HEK293 (cell line): ENCODE measurements around the gene PLEKHA5.

Experiments
- CTCF ChIA-PET: fragments of 350-600 bp; formaldehyde crosslinking; extraction: SDS; loops from one replicate; lab custom pipeline; 2021; ENCODE audit warnings: antibody characterized with exemption; lab: Yijun Ruan, JAX
- POLR2A ChIA-PET: fragments of 300-600 bp; formaldehyde crosslinking; extraction: SDS; loops from one replicate; lab custom pipeline; 2020; ENCODE audit warnings: antibody characterized with exemption, inconsistent platforms; lab: Yijun Ruan, JAX
- H3K27ac ChIP-seq: fragments of 200-500 bp; sonication (Bioruptor generic); 2 replicates; pipeline ENCODE4 v1.5.1; 2014; ENCODE audit warnings: low read depth, low read length, control low read depth, inconsistent platforms; ENCODE audit errors: extremely low read depth
- H3K36me3 ChIP-seq, 2 experiments: fragments of 200-500 bp in 1 of 2; sonication (Bioruptor generic) in 1 of 2; 1 replicate in 1 of 2; 2 replicates in 1 of 2; pipeline ENCODE4 v1.5.1; 2014 to 2017; ENCODE audit warnings: inconsistent platforms in 2 of 2, low read length in 2 of 2; ENCODE audit not compliant: control insufficient read depth in 2 of 2, insufficient read depth in 1 of 2
- H3K4me1 ChIP-seq: fragments of 200-500 bp; sonication (Bioruptor generic); 2 replicates; pipeline ENCODE4 v1.5.1; 2014; ENCODE audit warnings: mild to moderate bottlenecking, low read length, inconsistent platforms; ENCODE audit not compliant: control insufficient read depth, insufficient read depth
- H3K4me3 ChIP-seq: 2 replicates; pipeline ENCODE4 v1.5.1; 2011; ENCODE audit warnings: low read depth, mild to moderate bottlenecking, control low read depth, low read length, moderate library complexity
- H3K9me3 ChIP-seq: fragments of 200-500 bp; sonication (Bioruptor generic); 2 replicates; pipeline ENCODE4 v1.5.1; 2014; ENCODE audit warnings: low read depth, low read length, inconsistent platforms; ENCODE audit not compliant: control insufficient read depth, insufficient read depth
- GLIS2 ChIP-seq: fragments of 450-650 bp; formaldehyde crosslinking; IDR thresholded peaks from 2 replicates; pipeline ENCODE4 v1.5.1; 2016; ENCODE audit warnings: missing biosample characterization, missing genetic modification characterization
- RBAK ChIP-seq: fragments of 450-650 bp; formaldehyde crosslinking; IDR thresholded peaks from 2 replicates; pipeline ENCODE4 v1.5.1; 2016; ENCODE audit warnings: missing biosample characterization, missing genetic modification characterization
- SCRT1 ChIP-seq: fragments of 450-650 bp; formaldehyde crosslinking; IDR thresholded peaks from 2 replicates; pipeline ENCODE4 v1.5.1; 2016; ENCODE audit warnings: missing biosample characterization, missing genetic modification characterization, borderline replicate concordance
- ZEB2 ChIP-seq: fragments of 450-650 bp; formaldehyde crosslinking; IDR thresholded peaks from 2 replicates; pipeline ENCODE4 v1.5.1; 2016; ENCODE audit warnings: missing biosample characterization, missing genetic modification characterization
- ZNF10 ChIP-seq: fragments of 450-650 bp; formaldehyde crosslinking; IDR thresholded peaks from 2 replicates; pipeline ENCODE4 v1.5.1; 2017; ENCODE audit warnings: missing biosample characterization, missing genetic modification characterization
- ZNF2 ChIP-seq: fragments of 450-650 bp; formaldehyde crosslinking; IDR thresholded peaks from 2 replicates; pipeline ENCODE4 v1.5.1; 2016; ENCODE audit warnings: missing biosample characterization, missing genetic modification characterization
- ZNF404 ChIP-seq: fragments of 450-650 bp; formaldehyde crosslinking; IDR thresholded peaks from 2 replicates; pipeline ENCODE4 v1.5.1; 2017; ENCODE audit warnings: missing biosample characterization, missing genetic modification characterization
- ZNF529 ChIP-seq: fragments of 450-650 bp; formaldehyde crosslinking; IDR thresholded peaks from 2 replicates; pipeline ENCODE4 v1.5.1; 2017; ENCODE audit warnings: missing genetic modification characterization, missing biosample characterization; ENCODE audit not compliant: insufficient replicate concordance
- ZNF549 ChIP-seq: fragments of 450-650 bp; IDR thresholded peaks from 2 replicates; pipeline ENCODE4 v1.5.1; 2018; ENCODE audit warnings: missing biosample characterization, missing genetic modification characterization, mild to moderate bottlenecking, inconsistent platforms, moderate library complexity
- ZNF561 ChIP-seq: fragments of 450-650 bp; IDR thresholded peaks from 2 replicates; pipeline ENCODE4 v1.5.1; 2018; ENCODE audit warnings: missing biosample characterization, missing genetic modification characterization, borderline replicate concordance
- ZNF76 ChIP-seq: fragments of 450-650 bp; formaldehyde crosslinking; IDR thresholded peaks from 2 replicates; pipeline ENCODE4; 2016; ENCODE audit warnings: low read depth, missing biosample characterization, missing genetic modification characterization, borderline replicate concordance
- TF ChIP-seq, protein P1 (sequence below): fragments of 450-650 bp; formaldehyde crosslinking; IDR thresholded peaks from 2 replicates; pipeline ENCODE4 v1.5.1; 2016; ENCODE audit warnings: missing biosample characterization, missing genetic modification characterization
- TF ChIP-seq, protein P2 (sequence below): fragments of 450-650 bp; formaldehyde crosslinking; IDR thresholded peaks from 2 replicates; pipeline ENCODE4 v1.5.1; 2016; ENCODE audit warnings: missing biosample characterization, missing genetic modification characterization
- TF ChIP-seq, protein P3 (sequence below): fragments of 450-650 bp; formaldehyde crosslinking; IDR thresholded peaks from 2 replicates; pipeline ENCODE4 v1.5.1; 2016; ENCODE audit warnings: missing biosample characterization, missing genetic modification characterization
- TF ChIP-seq, protein P4 (sequence below): sonication (generic); formaldehyde crosslinking; IDR thresholded peaks from 2 replicates; pipeline ENCODE4 v1.8.1; 2022; ENCODE audit warnings: mild to moderate bottlenecking, moderate library complexity, missing genetic modification reagents

The PLEKHA5 gene

DNA sequence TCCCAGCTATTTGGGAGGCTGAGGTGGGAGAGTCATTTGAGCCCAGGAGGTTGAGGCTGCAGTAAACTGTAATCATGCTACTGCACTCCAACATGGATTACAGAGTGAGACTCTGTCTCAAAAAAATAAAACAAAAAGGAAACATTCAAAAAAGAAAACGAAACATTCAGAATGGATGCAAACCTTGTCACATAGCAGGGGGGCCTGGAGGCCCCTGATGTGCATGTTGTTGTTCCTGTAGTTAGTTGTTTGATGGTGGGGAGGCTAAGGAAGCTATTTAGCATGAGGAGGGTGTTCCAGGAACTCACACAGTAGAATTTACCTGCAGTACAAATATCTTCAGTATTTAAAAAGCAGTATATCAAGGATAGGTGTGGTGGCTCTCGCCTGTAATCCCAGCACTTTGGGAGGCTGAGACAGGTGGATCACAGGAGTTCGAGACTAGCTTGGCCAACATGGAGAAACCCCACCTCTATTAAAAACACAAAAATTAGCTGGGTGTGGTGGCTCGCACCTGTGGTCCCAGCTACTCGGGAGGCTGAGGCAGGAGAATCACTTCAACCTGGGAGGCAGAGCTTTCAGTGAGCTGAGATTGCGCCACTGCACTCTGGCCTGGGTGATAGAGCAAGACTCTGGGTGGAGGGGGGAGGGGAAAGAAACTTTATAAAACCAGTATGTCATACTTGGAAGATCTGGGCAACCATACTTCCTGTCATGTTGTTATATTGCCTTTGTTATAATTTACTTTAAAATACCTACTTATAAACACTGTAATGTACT lies 292.2 kb downstream of the PLEKHA5 start:
- no peaks in the 10 kb centered on the region for H3K4me1 ChIP-seq
- no peaks in the 10 kb centered on the region for H3K36me3 ChIP-seq
- H3K27ac ChIP-seq: no peak overlapping the region
- no peak for TF ChIP-seq ZEB2 (tag by site-specific recombination)
- TF ChIP-seq, protein P1, sequence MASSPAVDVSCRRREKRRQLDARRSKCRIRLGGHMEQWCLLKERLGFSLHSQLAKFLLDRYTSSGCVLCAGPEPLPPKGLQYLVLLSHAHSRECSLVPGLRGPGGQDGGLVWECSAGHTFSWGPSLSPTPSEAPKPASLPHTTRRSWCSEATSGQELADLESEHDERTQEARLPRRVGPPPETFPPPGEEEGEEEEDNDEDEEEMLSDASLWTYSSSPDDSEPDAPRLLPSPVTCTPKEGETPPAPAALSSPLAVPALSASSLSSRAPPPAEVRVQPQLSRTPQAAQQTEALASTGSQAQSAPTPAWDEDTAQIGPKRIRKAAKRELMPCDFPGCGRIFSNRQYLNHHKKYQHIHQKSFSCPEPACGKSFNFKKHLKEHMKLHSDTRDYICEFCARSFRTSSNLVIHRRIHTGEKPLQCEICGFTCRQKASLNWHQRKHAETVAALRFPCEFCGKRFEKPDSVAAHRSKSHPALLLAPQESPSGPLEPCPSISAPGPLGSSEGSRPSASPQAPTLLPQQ (tag by site-specific recombination): no peak
- TF ChIP-seq ZNF404: no peak
- TF ChIP-seq ZNF2 (tag by site-specific recombination): no peak
- TF ChIP-seq ZNF549 (tag by site-specific recombination): no peak
- TF ChIP-seq RBAK: no peak
- no peak for TF ChIP-seq SCRT1 (tag by site-specific recombination)
- TF ChIP-seq GLIS2: no peak
- TF ChIP-seq ZNF529 (tag by site-specific recombination): no peak
- TF ChIP-seq ZNF76 (tag by site-specific recombination): no peak
- TF ChIP-seq ZNF10: no peak
- TF ChIP-seq, protein P2, sequence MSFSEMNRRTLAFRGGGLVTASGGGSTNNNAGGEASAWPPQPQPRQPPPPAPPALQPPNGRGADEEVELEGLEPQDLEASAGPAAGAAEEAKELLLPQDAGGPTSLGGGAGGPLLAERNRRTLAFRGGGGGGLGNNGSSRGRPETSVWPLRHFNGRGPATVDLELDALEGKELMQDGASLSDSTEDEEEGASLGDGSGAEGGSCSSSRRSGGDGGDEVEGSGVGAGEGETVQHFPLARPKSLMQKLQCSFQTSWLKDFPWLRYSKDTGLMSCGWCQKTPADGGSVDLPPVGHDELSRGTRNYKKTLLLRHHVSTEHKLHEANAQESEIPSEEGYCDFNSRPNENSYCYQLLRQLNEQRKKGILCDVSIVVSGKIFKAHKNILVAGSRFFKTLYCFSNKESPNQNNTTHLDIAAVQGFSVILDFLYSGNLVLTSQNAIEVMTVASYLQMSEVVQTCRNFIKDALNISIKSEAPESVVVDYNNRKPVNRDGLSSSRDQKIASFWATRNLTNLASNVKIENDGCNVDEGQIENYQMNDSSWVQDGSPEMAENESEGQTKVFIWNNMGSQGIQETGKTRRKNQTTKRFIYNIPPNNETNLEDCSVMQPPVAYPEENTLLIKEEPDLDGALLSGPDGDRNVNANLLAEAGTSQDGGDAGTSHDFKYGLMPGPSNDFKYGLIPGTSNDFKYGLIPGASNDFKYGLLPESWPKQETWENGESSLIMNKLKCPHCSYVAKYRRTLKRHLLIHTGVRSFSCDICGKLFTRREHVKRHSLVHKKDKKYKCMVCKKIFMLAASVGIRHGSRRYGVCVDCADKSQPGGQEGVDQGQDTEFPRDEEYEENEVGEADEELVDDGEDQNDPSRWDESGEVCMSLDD (tag by site-specific recombination): no peak
- H3K9me3 ChIP-seq: no peaks in the 10 kb centered on the region
- ChIA-PET POLR2A (no interaction called here), CTCF (no interaction called here)
- no peak overlapping the region for H3K4me3 ChIP-seq

DNA sequence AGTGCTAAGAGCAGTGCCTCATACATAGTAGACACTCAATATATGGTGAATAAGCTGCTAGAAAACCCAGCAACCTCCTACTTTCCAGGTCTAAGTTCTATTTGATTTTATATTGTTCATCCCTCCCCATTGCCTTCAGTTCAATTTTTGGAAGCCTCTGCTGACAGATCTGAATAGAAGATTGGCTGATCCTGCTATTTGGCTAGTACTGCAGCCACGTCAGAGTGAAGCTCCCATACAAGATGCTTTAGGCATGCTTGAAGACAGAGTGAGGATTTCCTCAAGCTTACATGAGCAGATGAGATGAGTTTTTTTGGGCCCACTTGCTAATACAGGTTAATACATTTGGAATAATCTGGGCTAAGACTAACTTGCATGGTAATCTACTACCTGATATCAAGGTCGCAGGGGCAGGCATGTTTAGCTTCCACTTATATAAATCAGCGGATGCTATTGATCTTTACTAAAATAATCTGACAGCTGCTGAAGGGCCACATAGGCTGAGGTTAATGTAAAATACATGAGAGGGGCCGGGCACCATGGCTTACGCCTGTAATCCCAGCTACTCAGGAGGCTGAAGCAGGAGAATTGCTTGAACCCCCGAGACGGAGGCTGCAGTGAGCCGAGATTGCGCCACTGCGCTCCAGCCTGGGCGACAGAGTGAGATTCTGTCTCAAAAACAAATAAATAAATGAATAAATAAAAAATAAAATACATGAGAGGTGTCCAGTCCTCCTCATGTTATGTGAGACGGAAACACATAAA lies 293.8 kb downstream of the PLEKHA5 start:
- TF ChIP-seq ZNF561 (tag by site-specific recombination) (no peak), ZNF549 (tag by site-specific recombination) (no peak)
- TF ChIP-seq, protein P3, sequence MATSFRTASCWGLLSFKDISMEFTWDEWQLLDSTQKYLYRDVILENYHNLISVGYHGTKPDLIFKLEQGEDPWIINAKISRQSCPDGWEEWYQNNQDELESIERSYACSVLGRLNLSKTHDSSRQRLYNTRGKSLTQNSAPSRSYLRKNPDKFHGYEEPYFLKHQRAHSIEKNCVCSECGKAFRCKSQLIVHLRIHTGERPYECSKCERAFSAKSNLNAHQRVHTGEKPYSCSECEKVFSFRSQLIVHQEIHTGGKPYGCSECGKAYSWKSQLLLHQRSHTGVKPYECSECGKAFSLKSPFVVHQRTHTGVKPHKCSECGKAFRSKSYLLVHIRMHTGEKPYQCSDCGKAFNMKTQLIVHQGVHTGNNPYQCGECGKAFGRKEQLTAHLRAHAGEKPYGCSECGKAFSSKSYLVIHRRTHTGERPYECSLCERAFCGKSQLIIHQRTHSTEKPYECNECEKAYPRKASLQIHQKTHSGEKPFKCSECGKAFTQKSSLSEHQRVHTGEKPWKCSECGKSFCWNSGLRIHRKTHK (tag by site-specific recombination): no peak
- TF ChIP-seq, protein P4, sequence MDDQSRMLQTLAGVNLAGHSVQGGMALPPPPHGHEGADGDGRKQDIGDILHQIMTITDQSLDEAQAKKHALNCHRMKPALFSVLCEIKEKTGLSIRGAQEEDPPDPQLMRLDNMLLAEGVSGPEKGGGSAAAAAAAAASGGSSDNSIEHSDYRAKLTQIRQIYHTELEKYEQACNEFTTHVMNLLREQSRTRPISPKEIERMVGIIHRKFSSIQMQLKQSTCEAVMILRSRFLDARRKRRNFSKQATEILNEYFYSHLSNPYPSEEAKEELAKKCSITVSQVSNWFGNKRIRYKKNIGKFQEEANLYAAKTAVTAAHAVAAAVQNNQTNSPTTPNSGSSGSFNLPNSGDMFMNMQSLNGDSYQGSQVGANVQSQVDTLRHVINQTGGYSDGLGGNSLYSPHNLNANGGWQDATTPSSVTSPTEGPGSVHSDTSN (CRISPR knock-in tag): no peak
- TF ChIP-seq, all 188 proteins: peak for 0
- POLR2A ChIA-PET: no interaction called here

More for the DNA sequence above, 293.8 kb downstream of the PLEKHA5 start:
- Histone ChIP-seq H3K36me3 (no peaks in the 10 kb centered on the region), H3K4me3 (no peak overlapping the region), H3K4me1 (no peaks in the 10 kb centered on the region), H3K9me3 (no peaks in the 10 kb centered on the region), H3K27ac (no peak overlapping the region)
- CTCF ChIA-PET: no interaction called here
